Measurements from ENCODE around the gene RAB24.

Gene RAB24

GRCh38 chr5:177336603-177337494 is 33.3 kb upstream of the RAB24 start:
- no peaks in the 10 kb centered on the region for H3K9me2 ChIP-seq (replicated peaks; ENCODE audit: insufficient read depth, low read length)
- no peak for TF ChIP-seq CTCF (IDR thresholded peaks at IDR 0.05; ENCODE audit: insufficient read depth, low read length, poor library complexity, severe bottlenecking)
- no peak for TF ChIP-seq EZH2phosphoT487 (conservative IDR thresholded peaks at IDR 0.05; ENCODE audit: low read length)
- H3K9me3 ChIP-seq (ENCODE audit: insufficient read depth, low read length): no peaks in the 10 kb centered on the region
- H4K20me1 ChIP-seq (ENCODE audit: low read depth, low read length): no peaks in the 10 kb centered on the region
- no peak overlapping the region for H2AFZ ChIP-seq (ENCODE audit: low read depth, low read length, severe bottlenecking)
- H3F3A ChIP-seq (ENCODE audit: insufficient read depth): no peaks in the 10 kb centered on the region
- H3K4me2 ChIP-seq (ENCODE audit: low read depth, low read length, poor library complexity, severe bottlenecking): no peak overlapping the region
- H3K36me3 ChIP-seq (ENCODE audit: low read length): peaks cover 13% of the 10 kb centered on the region; the same call in 1 of the 2 replicates
- H3K4me3 ChIP-seq (ENCODE audit: insufficient read depth, low read length, poor library complexity, severe bottlenecking): no peak overlapping the region
- no peak overlapping the region for H3K9ac ChIP-seq (ENCODE audit: low read length)
- peaks cover 25% of the 10 kb centered on the region for H3K79me2 ChIP-seq (ENCODE audit: insufficient read depth, low read length)
- no peak overlapping the region for H3K27ac ChIP-seq (ENCODE audit: low read depth, low read length)
- no peaks in the 10 kb centered on the region for H3K27me3 ChIP-seq (ENCODE audit: low read length)

- Histone ChIP-seq H3K4me3 (ENCODE audit: insufficient read depth, low read length, poor library complexity, severe bottlenecking) (no peak overlapping the region), H3K9me2 (replicated peaks; ENCODE audit: insufficient read depth, low read length) (no peaks in the 10 kb centered on the region), H3K36me3 (ENCODE audit: low read length) (0 out of 2 replicates have a peak, but pooled peaks cover 7% of the 10 kb centered on the region), H3K27ac (ENCODE audit: low read depth, low read length) (no peak overlapping the region), H3K27me3 (ENCODE audit: low read length) (no peaks in the 10 kb centered on the region), H3K9ac (ENCODE audit: low read length) (no peak overlapping the region), H4K20me1 (ENCODE audit: low read depth, low read length) (no peaks in the 10 kb centered on the region), H3K4me2 (ENCODE audit: low read depth, low read length, poor library complexity, severe bottlenecking) (no peak overlapping the region), H3K79me2 (ENCODE audit: insufficient read depth, low read length) (peaks cover 18% of the 10 kb centered on the region), H3F3A (ENCODE audit: insufficient read depth) (no peaks in the 10 kb centered on the region), H2AFZ (ENCODE audit: low read depth, low read length, severe bottlenecking) (no peak overlapping the region), H3K9me3 (ENCODE audit: insufficient read depth, low read length) (no peaks in the 10 kb centered on the region)
- TF ChIP-seq EZH2phosphoT487 (conservative IDR thresholded peaks at IDR 0.05; ENCODE audit: low read length) (no peak), CTCF (IDR thresholded peaks at IDR 0.05; ENCODE audit: insufficient read depth, low read length, poor library complexity, severe bottlenecking) (peak; percentile 24)
These were observed 32.6 kb upstream of the RAB24 start for GRCh38 chr5:177336112-177336511.

- Histone ChIP-seq H3K9ac (ENCODE audit: low read length) (no peak overlapping the region), H3K27me3 (ENCODE audit: low read length) (no peaks in the 10 kb centered on the region), H3K36me3 (ENCODE audit: low read length) (0 out of 2 replicates have a peak, but pooled peaks cover 7% of the 10 kb centered on the region)
These were observed 32.2 kb upstream of the RAB24 start for GRCh38 chr5:177335701-177336065.

More at GRCh38 chr5:177335701-177336065, 32.2 kb upstream of the RAB24 start:
- no peak overlapping the region for H3K27ac ChIP-seq (ENCODE audit: low read depth, low read length)
- H3K4me2 ChIP-seq (ENCODE audit: low read depth, low read length, poor library complexity, severe bottlenecking): no peak overlapping the region
- H3F3A ChIP-seq (ENCODE audit: insufficient read depth): no peaks in the 10 kb centered on the region
- no peaks in the 10 kb centered on the region for H3K9me3 ChIP-seq (ENCODE audit: insufficient read depth, low read length)
- TF ChIP-seq EZH2phosphoT487 (conservative IDR thresholded peaks at IDR 0.05; ENCODE audit: low read length) (no peak), CTCF (IDR thresholded peaks at IDR 0.05; ENCODE audit: insufficient read depth, low read length, poor library complexity, severe bottlenecking) (no peak)
- no peaks in the 10 kb centered on the region for H3K9me2 ChIP-seq (replicated peaks; ENCODE audit: insufficient read depth, low read length)
- H3K79me2 ChIP-seq (ENCODE audit: insufficient read depth, low read length): peaks cover 18% of the 10 kb centered on the region
- H2AFZ ChIP-seq (ENCODE audit: low read depth, low read length, severe bottlenecking): no peak overlapping the region
- H3K4me3 ChIP-seq (ENCODE audit: insufficient read depth, low read length, poor library complexity, severe bottlenecking): no peak overlapping the region
- H4K20me1 ChIP-seq (ENCODE audit: low read depth, low read length): no peaks in the 10 kb centered on the region

All from SU-DHL-6 (cell line).